Upper lobe of left lung (tissue), 6 donors: ENCODE results near the gene UNCX. TPM values are rescaled to one million over a fixed set of nuclear protein-coding genes. Genes with fewer than 3 reads are reported as not detected.
A peak's percentile ranks its signal among the peaks of the same experiment; 100 is the strongest.

ENCODE experiments used
- ATAC-seq, 2 donors: fragments of 200-7000 bp; cut with Tn5 transposase; one replicate each; pipeline ENCODE4 v1.9.1; 2022; ENCODE audit warnings: mild to moderate bottlenecking in 2 of 2, moderate library complexity in 2 of 2; ENCODE audit not compliant: low FRiP score in 2 of 2
- DNase-seq, 2 donors: peaks; one replicate each; pipeline ENCODE4 v3.0.0-alpha.2; 2019 to 2020
- H3K27ac ChIP-seq, 4 donors: fragments of 200-600 bp; sonication (generic); one replicate each; pipeline ENCODE4 v1.5.1; 2016 to 2019
- H3K27me3 ChIP-seq, 4 donors: fragments of 200-600 bp; sonication (generic); one replicate each; pipeline ENCODE4 v1.5.1; 2017 to 2019
- H3K36me3 ChIP-seq, 4 donors: fragments of 200-600 bp; sonication (generic); one replicate each; pipeline ENCODE4 v1.5.1; 2016 to 2019
- H3K4me1 ChIP-seq, 4 donors: fragments of 200-600 bp; sonication (generic); one replicate each; pipeline ENCODE4 v1.5.1; 2018 to 2019
- H3K4me3 ChIP-seq, 4 donors: fragments of 200-600 bp; sonication (generic); one replicate each; pipeline ENCODE4 v1.5.1; 2017 to 2019; ENCODE audit warnings: mild to moderate bottlenecking in 2 of 4, moderate library complexity in 1 of 4
- H3K9me3 ChIP-seq, 4 donors: fragments of 200-600 bp; sonication (generic); one replicate each; pipeline ENCODE4 v1.5.1; 2018 to 2019
- EP300 ChIP-seq, 4 donors: sonication (generic); formaldehyde crosslinking; IDR thresholded peaks; one replicate each; pipeline ENCODE4 v1.5.1; 2017; ENCODE audit warnings: antibody characterized with exemption in 4 of 4, control low read depth in 2 of 4
- POLR2A ChIP-seq, 4 donors: fragments of 450-650 bp; IDR thresholded peaks; one replicate each; pipeline ENCODE4 v1.5.1; 2016 to 2017; ENCODE audit warnings: antibody characterized with exemption in 4 of 4, mild to moderate bottlenecking in 2 of 4
- POLR2AphosphoS5 ChIP-seq, 2 donors: sonication (generic); formaldehyde crosslinking; IDR thresholded peaks; one replicate each; pipeline ENCODE4 v1.5.1; 2017; ENCODE audit warnings: antibody characterized with exemption in 2 of 2
- whole genome bisulfite sequencing, 2 donors: methylation state at CpG; one replicate each; pipeline ENCODE4 v1.1.5; 2017 to 2018; 5-methylcytosine and 5-hydroxymethylcytosine counted together
- total RNA-seq, 6 donors: library from RNA; depleted of rRNA in 4 of 6; stranded (reverse); fragments of >200 nt in 4 of 6; gene quantifications; one replicate each; pipeline versions ENCODE4 v1.1.0 to v1.2.1, GENCODE V29; 2016 to 2021
- TF ChIP-seq, protein P1 (sequence below), 6 experiments: fragments of 450-650 bp in 4 of 6; fragments of 200-600 bp in 2 of 6; sonication (generic) in 2 of 6; IDR thresholded peaks; one replicate each; pipeline ENCODE4 v1.5.1; 2016 to 2019; ENCODE audit warnings: antibody characterized with exemption in 6 of 6
- donor health status: DM: no; HTN: no; CAD: no; lungs with moderate emphysema.
- donor health status: DM: no; HTN: yes; CAD: no; lungs with severe emphysema.

Gene UNCX
- total RNA-seq, 6 donors from 2014 or later = not detected

DNA sequence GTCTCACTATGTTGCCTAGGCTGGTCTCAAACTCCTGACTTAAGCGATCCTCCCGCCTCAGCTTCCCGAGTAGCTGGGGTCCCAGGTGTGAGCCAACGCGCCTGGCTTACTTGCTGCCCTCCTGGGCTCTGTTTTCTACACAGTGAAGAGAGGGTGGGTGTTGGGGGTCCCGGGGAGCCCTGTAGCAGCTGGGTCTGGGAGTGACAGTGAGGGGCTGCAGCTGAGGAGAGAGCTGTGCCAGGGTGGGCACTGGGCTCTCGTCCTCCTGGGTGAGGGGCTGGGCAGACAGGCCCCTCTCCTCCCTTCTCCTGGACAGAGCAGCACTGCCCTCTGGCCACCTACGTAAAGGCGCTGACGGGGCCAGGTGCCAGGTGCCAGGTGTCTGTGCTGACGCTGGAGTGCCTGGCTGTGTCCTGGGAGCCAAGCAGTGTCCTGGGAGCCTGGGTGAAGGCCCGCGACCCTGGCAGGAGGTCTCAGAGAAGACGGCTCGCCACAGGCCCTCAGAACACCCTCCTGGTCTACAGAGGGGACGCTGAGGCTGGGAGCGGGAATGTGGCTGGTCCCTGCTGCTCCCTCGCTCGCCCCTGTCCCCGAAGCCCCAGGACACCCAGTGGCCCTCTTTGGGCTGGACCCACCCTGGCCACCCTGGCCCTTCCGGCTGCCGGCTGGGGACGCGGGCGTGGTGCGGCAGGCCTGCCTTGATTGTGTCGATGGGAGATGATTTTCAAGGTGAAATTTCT is 35.6 kb downstream of the UNCX start:
- Histone ChIP-seq H3K27me3 (peaks cover 0 to 24% (median 1%) of the 10 kb centered on the region in 4 donors), H3K4me3 (no peak overlapping the region), H3K27ac (no peak overlapping the region), H3K36me3 (no peaks in the 10 kb centered on the region), H3K4me1 (no peaks in the 10 kb centered on the region), H3K9me3 (peaks cover 0 to 4% (median 0%) of the 10 kb centered on the region in 4 donors)
- DNase-seq = peak in 1 of 2 donors; percentile 73
- ATAC-seq = peak in 1 of 2 donors; percentile 13
- TF ChIP-seq, protein P1, sequence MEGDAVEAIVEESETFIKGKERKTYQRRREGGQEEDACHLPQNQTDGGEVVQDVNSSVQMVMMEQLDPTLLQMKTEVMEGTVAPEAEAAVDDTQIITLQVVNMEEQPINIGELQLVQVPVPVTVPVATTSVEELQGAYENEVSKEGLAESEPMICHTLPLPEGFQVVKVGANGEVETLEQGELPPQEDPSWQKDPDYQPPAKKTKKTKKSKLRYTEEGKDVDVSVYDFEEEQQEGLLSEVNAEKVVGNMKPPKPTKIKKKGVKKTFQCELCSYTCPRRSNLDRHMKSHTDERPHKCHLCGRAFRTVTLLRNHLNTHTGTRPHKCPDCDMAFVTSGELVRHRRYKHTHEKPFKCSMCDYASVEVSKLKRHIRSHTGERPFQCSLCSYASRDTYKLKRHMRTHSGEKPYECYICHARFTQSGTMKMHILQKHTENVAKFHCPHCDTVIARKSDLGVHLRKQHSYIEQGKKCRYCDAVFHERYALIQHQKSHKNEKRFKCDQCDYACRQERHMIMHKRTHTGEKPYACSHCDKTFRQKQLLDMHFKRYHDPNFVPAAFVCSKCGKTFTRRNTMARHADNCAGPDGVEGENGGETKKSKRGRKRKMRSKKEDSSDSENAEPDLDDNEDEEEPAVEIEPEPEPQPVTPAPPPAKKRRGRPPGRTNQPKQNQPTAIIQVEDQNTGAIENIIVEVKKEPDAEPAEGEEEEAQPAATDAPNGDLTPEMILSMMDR (IDR thresholded peaks at IDR 0.05) = no peak
- TF ChIP-seq POLR2AphosphoS5 (IDR thresholded peaks at IDR 0.05) (no peak), EP300 (IDR thresholded peaks at IDR 0.05) (no peak), POLR2A (IDR thresholded peaks at IDR 0.05) (no peak)
- WGBS, 2 donors = 79 to 82% methylated on average over 19 to 21 of the region's 27 CpGs

DNA sequence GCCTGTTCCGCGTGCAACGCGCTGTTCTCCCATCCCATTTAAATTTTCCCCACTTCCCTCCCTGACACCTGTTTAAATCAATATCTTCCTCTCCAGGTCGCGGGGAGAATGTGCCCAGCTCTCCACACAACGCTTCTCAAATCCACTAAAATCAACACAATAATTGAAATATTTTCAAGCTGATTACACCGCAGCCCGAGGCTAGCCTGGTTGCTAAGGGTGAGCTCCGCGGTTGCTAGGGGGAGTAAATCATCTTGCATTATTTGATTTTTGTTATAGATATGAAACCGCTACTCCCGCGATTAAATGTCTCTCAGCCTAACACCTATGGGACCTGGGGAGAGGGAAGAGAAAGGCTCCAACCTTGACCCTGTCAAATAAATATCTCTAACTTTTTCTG is 36.2 kb downstream of the UNCX start:
- H3K27me3 ChIP-seq = peaks cover 0 to 24% (median 1%) of the 10 kb centered on the region in 4 donors
- TF ChIP-seq POLR2AphosphoS5 (IDR thresholded peaks at IDR 0.05) = no peak
- TF ChIP-seq, protein P1 (IDR thresholded peaks at IDR 0.05) = no peak
- TF ChIP-seq EP300 (IDR thresholded peaks at IDR 0.05) = no peak
- no peak for TF ChIP-seq POLR2A (IDR thresholded peaks at IDR 0.05)
- 52 to 69% methylated on average over 14 of the region's 14 CpGs for WGBS, 2 donors

DNA sequence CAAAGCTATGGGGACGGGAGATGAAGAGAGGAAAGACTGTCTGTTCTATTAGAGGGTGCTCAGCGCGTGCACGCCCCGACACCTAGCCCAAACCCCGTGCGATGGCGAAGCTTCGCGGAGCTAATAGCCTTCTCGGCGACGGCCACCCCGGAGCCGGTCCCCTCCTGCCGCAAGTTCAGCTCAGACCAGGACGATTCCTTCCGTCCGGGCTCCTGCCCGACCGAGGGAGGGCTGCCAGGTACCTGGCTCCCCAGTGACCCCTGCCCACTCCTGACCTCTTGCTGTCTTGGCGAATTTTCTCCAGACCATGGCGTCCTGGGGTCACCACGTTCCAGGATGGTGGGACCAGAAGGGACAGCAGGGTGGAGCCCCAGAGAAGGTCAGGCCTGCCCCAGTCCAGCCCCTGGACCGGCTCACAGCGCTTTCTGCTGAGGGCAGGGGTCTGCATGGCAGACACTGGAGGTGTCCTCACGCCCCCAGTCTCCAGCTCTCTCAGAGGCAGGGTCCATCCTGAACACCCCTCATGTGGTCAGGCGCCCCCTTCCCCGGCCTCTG is 36.7 kb downstream of the UNCX start:
- Histone ChIP-seq H3K9me3 (peaks cover 0 to 4% (median 0%) of the 10 kb centered on the region in 4 donors), H3K27me3 (peaks cover 0 to 22% (median 1%) of the 10 kb centered on the region in 4 donors), H3K4me1 (no peaks in the 10 kb centered on the region), H3K36me3 (no peaks in the 10 kb centered on the region), H3K4me3 (no peak overlapping the region), H3K27ac (no peak overlapping the region)
- ATAC-seq (no peak), DNase-seq (peak in 1 of 2 donors; percentile 67)
- 59 to 65% methylated on average over 20 to 21 of the region's 29 CpGs for WGBS, 2 donors
- TF ChIP-seq EP300 (IDR thresholded peaks at IDR 0.05) (no peak), POLR2AphosphoS5 (IDR thresholded peaks at IDR 0.05) (no peak), POLR2A (IDR thresholded peaks at IDR 0.05) (no peak)
- TF ChIP-seq, protein P1 (IDR thresholded peaks at IDR 0.05) = no peak

More for the DNA sequence above, 36.2 kb downstream of the UNCX start:
- Histone ChIP-seq H3K27ac (no peak overlapping the region), H3K4me3 (no peak overlapping the region), H3K9me3 (peaks cover 0 to 4% (median 0%) of the 10 kb centered on the region in 4 donors), H3K36me3 (no peaks in the 10 kb centered on the region), H3K4me1 (no peaks in the 10 kb centered on the region)
- ATAC-seq (no peak), DNase-seq (no peak)

GRCh38 chr7:1270181-1270580 is 37.5 kb downstream of the UNCX start:
- no peaks in the 10 kb centered on the region for H3K36me3 ChIP-seq
- peaks cover 0 to 4% (median 0%) of the 10 kb centered on the region in 4 donors for H3K9me3 ChIP-seq
- WGBS, 2 donors = 68 to 74% methylated on average over 11 to 12 of the region's 12 CpGs
- H3K27me3 ChIP-seq = peaks cover 0 to 15% (median 0%) of the 10 kb centered on the region in 4 donors
- ATAC-seq = peak in 1 of 2 donors; percentile 10
- H3K4me3 ChIP-seq = no peak overlapping the region
- no peaks in the 10 kb centered on the region for H3K4me1 ChIP-seq
- TF ChIP-seq POLR2AphosphoS5 (IDR thresholded peaks at IDR 0.05) (no peak), POLR2A (IDR thresholded peaks at IDR 0.05) (no peak), EP300 (IDR thresholded peaks at IDR 0.05) (no peak)
- TF ChIP-seq, protein P1 (IDR thresholded peaks at IDR 0.05) = no peak
- no peak overlapping the region for H3K27ac ChIP-seq
- DNase-seq = no peak
